Right kidney (tissue), 1 donor: ENCODE data around the gene H2AZ2.
"Not testable (repeated sequence)": the region's sequence is repeated elsewhere in the genome, so short reads cannot be mapped to it uniquely, and the experiment has no call there.

Experiments used
- DNase-seq: peaks from one replicate; pipeline ENCODE4 v3.0.0-alpha.2; 2016

Gene H2AZ2

DNA sequence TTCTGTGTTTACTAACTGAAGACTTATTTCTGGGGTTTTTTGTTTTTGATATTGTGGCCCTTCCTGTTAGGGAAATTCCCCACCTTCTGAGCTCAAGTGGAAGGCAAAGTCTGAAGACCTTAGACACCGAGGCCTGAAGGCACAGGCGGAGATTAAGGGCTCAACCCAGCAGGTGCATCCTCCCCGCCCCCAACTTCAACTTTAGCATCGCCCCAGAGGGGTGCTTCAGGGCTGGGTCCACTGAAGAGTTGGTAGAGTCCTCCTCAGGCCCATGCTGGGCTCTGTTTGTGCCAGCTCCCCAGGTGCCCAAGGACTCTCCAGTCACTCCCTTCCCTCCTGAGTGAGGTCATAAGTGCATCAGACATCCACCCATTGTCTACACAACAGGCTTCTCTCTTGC, 60.8 kb downstream of the H2AZ2 start:
- DNase-seq, result no peak

DNA sequence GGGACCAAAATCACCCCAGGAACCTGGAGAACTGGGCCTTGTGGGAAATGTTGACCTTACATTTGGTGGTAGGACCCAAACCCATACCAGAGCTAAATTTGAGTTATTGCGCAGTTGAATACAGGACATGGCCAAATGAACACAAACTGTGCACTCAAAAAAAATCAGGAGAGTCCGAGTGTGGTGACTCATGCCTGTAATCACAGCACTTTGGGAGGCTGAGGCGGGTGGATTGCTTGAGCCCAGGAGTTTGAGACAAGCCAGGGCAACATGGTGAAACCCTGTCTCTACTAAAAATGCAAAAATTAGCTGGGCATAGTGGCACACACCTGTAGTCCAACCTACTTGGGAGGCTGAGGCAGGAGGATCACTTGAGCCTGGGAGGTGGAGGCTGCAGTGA, 62.7 kb downstream of the H2AZ2 start:
- not testable (repeated sequence) for DNase-seq

DNA sequence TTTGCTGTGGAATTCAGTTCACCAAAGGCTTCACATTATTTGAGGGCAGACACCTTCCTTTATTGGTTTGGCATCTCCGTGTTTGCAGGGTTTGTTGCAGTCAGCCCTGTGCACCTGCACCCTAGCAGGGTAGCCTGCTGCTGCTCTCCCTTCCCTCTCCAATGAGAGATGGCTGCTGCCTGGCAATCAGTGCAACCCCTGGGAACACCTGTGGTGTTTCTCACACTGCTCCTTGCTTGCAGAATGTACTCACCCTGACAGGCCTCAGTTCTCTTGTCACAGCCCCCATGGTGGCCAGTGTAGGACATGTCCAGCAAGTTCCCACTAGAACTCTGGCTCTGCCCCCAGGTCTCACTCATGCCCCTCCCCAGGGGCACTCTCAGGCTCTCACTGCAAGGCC, 63.5 kb downstream of the H2AZ2 start:
- DNase-seq, result no peak

DNA sequence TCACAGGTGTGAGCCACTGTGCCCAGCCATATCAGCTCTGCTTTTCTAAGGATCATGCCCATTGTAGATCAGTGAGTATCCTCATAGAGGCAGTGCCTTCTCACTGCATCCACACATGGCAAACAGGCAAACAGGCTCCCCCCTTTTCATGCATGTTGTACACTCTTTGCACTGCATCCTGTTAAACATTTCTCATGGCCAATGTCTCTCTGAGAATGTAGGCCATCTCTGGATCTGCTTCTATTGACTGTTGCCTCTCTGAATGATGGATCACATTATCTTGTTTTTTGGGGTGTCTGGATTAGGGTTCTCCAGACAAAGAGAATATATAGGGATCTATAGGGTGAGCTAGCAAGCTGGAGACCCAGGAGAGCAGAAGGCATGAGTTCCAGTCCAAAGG, 64.5 kb downstream of the H2AZ2 start:
- no peak for DNase-seq

DNA sequence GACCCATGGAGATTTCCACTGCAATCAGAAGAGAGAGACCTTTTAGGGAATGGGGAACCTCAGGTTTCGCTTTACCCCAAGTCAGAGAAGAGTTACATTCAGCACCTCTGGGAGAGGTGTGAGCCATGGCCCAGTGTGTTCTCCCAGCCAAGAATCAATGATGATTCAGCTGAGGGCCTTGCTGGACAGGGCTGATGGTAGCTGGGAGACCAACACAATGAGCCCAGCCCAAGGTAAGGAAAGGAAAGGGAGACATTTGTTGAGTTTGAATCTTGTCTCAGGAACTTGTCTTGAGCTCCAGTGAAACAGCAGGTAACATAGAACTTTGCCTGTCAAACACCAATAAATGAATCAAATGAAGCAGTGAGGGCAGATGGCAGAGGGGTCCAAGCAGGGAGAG, 65.4 kb downstream of the H2AZ2 start:
- DNase-seq, result no peak
